HEK293 (cell line): ENCODE data around the gene STUB1.
A peak's percentile ranks its signal among the peaks of the same experiment; 100 is the strongest.

Experiments
- BCL11B ChIP-seq: fragments of 450-650 bp; formaldehyde crosslinking; IDR thresholded peaks from 2 replicates; pipeline ENCODE4 v1.5.1; 2016; ENCODE audit warnings: low read depth, missing biosample characterization, missing genetic modification characterization
- GLI2 ChIP-seq: fragments of 450-650 bp; formaldehyde crosslinking; IDR thresholded peaks from 2 replicates; pipeline ENCODE4; 2017; ENCODE audit warnings: missing biosample characterization, missing genetic modification characterization, low read depth, borderline replicate concordance
- MZF1 ChIP-seq: fragments of 450-650 bp; formaldehyde crosslinking; IDR thresholded peaks from 2 replicates; pipeline ENCODE4 v1.5.1; 2017; ENCODE audit warnings: missing biosample characterization, missing genetic modification characterization, borderline replicate concordance
- RBAK ChIP-seq: fragments of 450-650 bp; formaldehyde crosslinking; IDR thresholded peaks from 2 replicates; pipeline ENCODE4 v1.5.1; 2016; ENCODE audit warnings: missing biosample characterization, missing genetic modification characterization
- SCRT1 ChIP-seq: fragments of 450-650 bp; formaldehyde crosslinking; IDR thresholded peaks from 2 replicates; pipeline ENCODE4 v1.5.1; 2016; ENCODE audit warnings: missing biosample characterization, missing genetic modification characterization, borderline replicate concordance
- SCRT2 ChIP-seq: fragments of 450-650 bp; formaldehyde crosslinking; IDR thresholded peaks from 2 replicates; pipeline ENCODE4 v1.5.1; 2016; ENCODE audit warnings: missing biosample characterization, missing genetic modification characterization
- SP7 ChIP-seq: fragments of 450-650 bp; formaldehyde crosslinking; IDR thresholded peaks from 2 replicates; pipeline ENCODE4 v1.5.1; 2016; ENCODE audit warnings: missing biosample characterization, missing genetic modification characterization
- TCF7L2 ChIP-seq: IDR thresholded peaks from 2 replicates; pipeline ENCODE4 v1.6.1; 2011; ENCODE audit warnings: low read depth, mild to moderate bottlenecking, inconsistent platforms, low read length, moderate library complexity, borderline replicate concordance
- WT1 ChIP-seq: fragments of 450-650 bp; formaldehyde crosslinking; IDR thresholded peaks from 2 replicates; pipeline ENCODE4 v1.5.1; 2016; ENCODE audit warnings: missing biosample characterization, missing genetic modification characterization
- ZBTB44 ChIP-seq: fragments of 450-650 bp; IDR thresholded peaks from 2 replicates; pipeline ENCODE4 v1.5.1; 2018; ENCODE audit warnings: missing biosample characterization, mild to moderate bottlenecking, missing genetic modification characterization
- ZBTB6 ChIP-seq: fragments of 450-650 bp; formaldehyde crosslinking; IDR thresholded peaks from 2 replicates; pipeline ENCODE4 v1.5.1; 2017; ENCODE audit warnings: missing biosample characterization, missing genetic modification characterization
- ZFP69B ChIP-seq: fragments of 450-650 bp; formaldehyde crosslinking; IDR thresholded peaks from 2 replicates; pipeline ENCODE4 v1.5.1; 2016; ENCODE audit warnings: missing biosample characterization, missing genetic modification characterization
- ZNF140 ChIP-seq: fragments of 450-650 bp; formaldehyde crosslinking; IDR thresholded peaks from 2 replicates; pipeline ENCODE4 v1.5.1; 2016; ENCODE audit warnings: missing biosample characterization, missing genetic modification characterization
- ZNF148 ChIP-seq: fragments of 450-650 bp; formaldehyde crosslinking; IDR thresholded peaks from 2 replicates; pipeline ENCODE4 v1.5.0; 2017; ENCODE audit warnings: missing biosample characterization, missing genetic modification characterization, borderline replicate concordance
- ZNF211 ChIP-seq: fragments of 450-650 bp; formaldehyde crosslinking; IDR thresholded peaks from 2 replicates; pipeline ENCODE4 v1.5.1; 2016; ENCODE audit warnings: low read depth, missing biosample characterization, missing genetic modification characterization
- ZNF223 ChIP-seq: fragments of 450-650 bp; formaldehyde crosslinking; IDR thresholded peaks from 2 replicates; pipeline ENCODE4 v1.5.1; 2016; ENCODE audit warnings: missing biosample characterization, missing genetic modification characterization
- ZNF23 ChIP-seq: fragments of 450-650 bp; formaldehyde crosslinking; IDR thresholded peaks from 2 replicates; pipeline ENCODE4 v1.5.1; 2016; ENCODE audit warnings: missing biosample characterization, missing genetic modification characterization, borderline replicate concordance
- ZNF24 ChIP-seq: fragments of 450-650 bp; formaldehyde crosslinking; IDR thresholded peaks from 2 replicates; pipeline ENCODE4 v1.5.1; 2016; ENCODE audit warnings: missing biosample characterization, missing genetic modification characterization
- ZNF311 ChIP-seq: fragments of 450-650 bp; formaldehyde crosslinking; IDR thresholded peaks from 2 replicates; pipeline ENCODE4 v1.5.1; 2017; ENCODE audit warnings: missing biosample characterization, missing genetic modification characterization, borderline replicate concordance
- ZNF324 ChIP-seq: fragments of 450-650 bp; formaldehyde crosslinking; IDR thresholded peaks from 2 replicates; pipeline ENCODE4 v1.5.1; 2016; ENCODE audit warnings: missing biosample characterization, missing genetic modification characterization
- ZNF350 ChIP-seq: fragments of 450-650 bp; formaldehyde crosslinking; IDR thresholded peaks from 2 replicates; pipeline ENCODE4 v1.5.0; 2017; ENCODE audit warnings: missing biosample characterization, mild to moderate bottlenecking, missing genetic modification characterization
- ZNF354C ChIP-seq: fragments of 450-650 bp; formaldehyde crosslinking; IDR thresholded peaks from 2 replicates; pipeline ENCODE4 v1.5.1; 2016; ENCODE audit warnings: missing biosample characterization, missing genetic modification characterization, low read depth, borderline replicate concordance
- ZNF404 ChIP-seq: fragments of 450-650 bp; formaldehyde crosslinking; IDR thresholded peaks from 2 replicates; pipeline ENCODE4 v1.5.1; 2017; ENCODE audit warnings: missing biosample characterization, missing genetic modification characterization
- ZNF416 ChIP-seq: fragments of 450-650 bp; formaldehyde crosslinking; IDR thresholded peaks from 2 replicates; pipeline ENCODE4 v1.5.1; 2016; ENCODE audit warnings: missing biosample characterization, missing genetic modification characterization
- ZNF433 ChIP-seq: fragments of 450-650 bp; formaldehyde crosslinking; IDR thresholded peaks from 2 replicates; pipeline ENCODE4 v1.5.1; 2016; ENCODE audit warnings: missing biosample characterization, missing genetic modification characterization, low read depth
- ZNF48 ChIP-seq: fragments of 450-650 bp; formaldehyde crosslinking; IDR thresholded peaks from 2 replicates; pipeline ENCODE4 v1.5.1; 2016; ENCODE audit warnings: missing biosample characterization, missing genetic modification characterization
- ZNF530 ChIP-seq: fragments of 450-650 bp; formaldehyde crosslinking; IDR thresholded peaks from 2 replicates; pipeline ENCODE4 v1.5.1; 2016; ENCODE audit warnings: low read depth, missing biosample characterization, missing genetic modification characterization
- ZNF555 ChIP-seq: fragments of 450-650 bp; formaldehyde crosslinking; conservative IDR thresholded peaks from 2 replicates; pipeline ENCODE4 v1.5.1; 2017; ENCODE audit warnings: missing biosample characterization, mild to moderate bottlenecking, missing genetic modification characterization, inconsistent platforms
- ZNF558 ChIP-seq: fragments of 450-650 bp; formaldehyde crosslinking; IDR thresholded peaks from 2 replicates; pipeline ENCODE4 v1.5.1; 2016; ENCODE audit warnings: missing biosample characterization, missing genetic modification characterization
- ZNF585B ChIP-seq: fragments of 450-650 bp; formaldehyde crosslinking; IDR thresholded peaks from 2 replicates; pipeline ENCODE4 v1.5.1; 2016; ENCODE audit warnings: missing biosample characterization, missing genetic modification characterization
- ZNF610 ChIP-seq: fragments of 450-650 bp; formaldehyde crosslinking; IDR thresholded peaks from 2 replicates; pipeline ENCODE4 v1.5.1; 2016; ENCODE audit warnings: missing biosample characterization, missing genetic modification characterization, borderline replicate concordance
- ZNF624 ChIP-seq: fragments of 450-650 bp; formaldehyde crosslinking; IDR thresholded peaks from 2 replicates; pipeline ENCODE4 v1.5.1; 2017; ENCODE audit warnings: missing biosample characterization, missing genetic modification characterization
- ZNF645 ChIP-seq: fragments of 450-650 bp; formaldehyde crosslinking; IDR thresholded peaks from 2 replicates; pipeline ENCODE4; 2016; ENCODE audit warnings: missing biosample characterization, missing genetic modification characterization
- ZXDB ChIP-seq: fragments of 450-650 bp; formaldehyde crosslinking; IDR thresholded peaks from 2 replicates; pipeline ENCODE4 v1.5.1; 2016; ENCODE audit warnings: missing biosample characterization, missing genetic modification characterization

STUB1 gene

GRCh38 chr16:727291-727977 lies 47.2 kb downstream of the STUB1 start (continued):
- TF ChIP-seq SCRT2 (tag by site-specific recombination) (no peak), ZNF24 (tag by site-specific recombination) (no peak), RBAK (tag by site-specific recombination) (no peak), ZNF585B (tag by site-specific recombination) (no peak), ZNF610 (tag by site-specific recombination) (0 out of 2 replicates have a peak, but pooled peaks have one; percentile 15), TCF7L2 (no peak), ZNF223 (tag by site-specific recombination) (no peak), ZNF211 (tag by site-specific recombination) (no peak), ZNF23 (tag by site-specific recombination) (no peak), ZNF311 (no peak), ZNF558 (no peak), BCL11B (tag by site-specific recombination) (peak; percentile 89), ZNF433 (tag by site-specific recombination) (no peak), ZNF350 (no peak), ZFP69B (tag by site-specific recombination) (no peak), MZF1 (tag by site-specific recombination) (no peak), ZNF530 (no peak), WT1 (tag by site-specific recombination) (no peak), ZNF555 (tag by site-specific recombination) (no peak), ZBTB44 (no peak), ZBTB6 (tag by site-specific recombination) (no peak), ZNF354C (tag by site-specific recombination) (no peak), ZNF148 (tag by site-specific recombination) (no peak), ZNF416 (tag by site-specific recombination) (no peak), ZNF324 (no peak), ZXDB (peak; percentile 50; the same call in 1 of the 2 replicates), ZNF645 (peak; percentile 64; the same call in 1 of the 2 replicates), GLI2 (tag by site-specific recombination) (no peak), ZNF624 (tag by site-specific recombination) (no peak), ZNF404 (tag by site-specific recombination) (no peak), SCRT1 (no peak), ZNF140 (no peak), SP7 (tag by site-specific recombination) (no peak; the same call in 1 of the 2 replicates), ZNF48 (no peak)
